Stimulated activated CD8-positive, alpha-beta memory T cell treated with anti-CD3 and anti-CD28 coated beads, Interleukin-15, amount 100 ng/mL, for 4 hours (primary cell): ENCODE measurements around the gene INPP4B.
"Not testable (repeated sequence)": the region's sequence is repeated elsewhere in the genome, so short reads cannot be mapped to it uniquely, and the experiment has no call there.

Experiments used
- DNase-seq, 2 donors: peaks; one replicate each; pipeline ENCODE4 v3.0.0-alpha.2; 2020; ENCODE audit warnings: low read depth in 2 of 2

The INPP4B gene

DNA sequence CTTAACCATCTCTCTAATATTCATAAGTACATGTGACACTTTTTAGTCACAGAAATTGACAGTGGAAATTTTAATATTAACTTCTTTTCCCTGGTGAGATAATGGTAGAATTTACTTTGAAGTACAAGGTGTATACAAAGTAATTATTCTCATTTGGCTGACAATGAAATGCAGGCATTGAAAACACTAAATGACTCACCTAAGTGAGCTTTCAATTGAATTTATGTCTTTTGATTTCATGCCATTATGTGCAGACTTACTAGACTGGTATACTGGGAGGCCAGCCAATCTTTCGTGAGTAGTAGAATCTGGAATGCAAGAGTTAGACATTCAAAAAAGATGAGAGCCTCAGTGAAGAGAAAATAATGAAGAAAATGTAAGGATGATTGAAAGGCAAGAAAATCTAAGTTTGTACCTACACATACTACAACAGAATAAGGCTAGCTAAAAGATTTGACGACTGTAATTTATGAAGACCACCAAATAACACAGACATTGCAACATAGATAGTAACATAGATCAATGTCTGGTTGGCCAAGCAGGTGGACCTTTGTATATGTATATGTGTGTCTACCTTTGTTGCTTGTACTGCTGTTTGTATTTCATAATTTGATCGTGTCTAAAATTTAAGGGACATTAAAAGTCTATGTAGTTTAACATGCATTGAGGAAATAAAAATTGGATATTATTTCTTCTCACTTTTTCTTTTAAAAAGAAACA is 750.1 kb downstream of the INPP4B start:
- no peak for DNase-seq

DNA sequence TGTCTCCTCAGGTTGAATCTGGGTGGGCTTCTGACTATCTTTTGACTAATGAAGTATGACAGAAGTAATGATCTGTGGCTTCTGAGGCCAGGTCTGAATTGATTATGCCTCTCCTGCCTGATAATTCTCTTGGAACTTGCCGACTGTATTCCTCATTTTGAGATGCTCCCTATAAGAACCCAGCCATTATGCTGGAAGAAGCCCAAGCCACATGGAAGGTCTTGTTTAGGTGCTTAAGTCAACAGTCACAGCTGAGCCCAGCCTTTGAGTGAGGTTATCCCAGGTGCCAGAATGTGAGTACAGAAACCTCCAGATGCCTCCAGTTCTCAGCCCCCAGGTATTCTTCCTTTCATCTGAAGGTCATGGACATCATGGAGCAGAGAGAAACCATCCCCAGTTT is 753.2 kb downstream of the INPP4B start:
- no peak for DNase-seq

- no peak for DNase-seq
Observed at GRCh38 chr4:142091691-142092182, 754.4 kb downstream of the INPP4B start.

GRCh38 chr4:142091085-142091513 is 755.0 kb downstream of the INPP4B start:
- no peak for DNase-seq

- DNase-seq: no peak
Observed at GRCh38 chr4:142088906-142089305, 757.2 kb downstream of the INPP4B start.

DNA sequence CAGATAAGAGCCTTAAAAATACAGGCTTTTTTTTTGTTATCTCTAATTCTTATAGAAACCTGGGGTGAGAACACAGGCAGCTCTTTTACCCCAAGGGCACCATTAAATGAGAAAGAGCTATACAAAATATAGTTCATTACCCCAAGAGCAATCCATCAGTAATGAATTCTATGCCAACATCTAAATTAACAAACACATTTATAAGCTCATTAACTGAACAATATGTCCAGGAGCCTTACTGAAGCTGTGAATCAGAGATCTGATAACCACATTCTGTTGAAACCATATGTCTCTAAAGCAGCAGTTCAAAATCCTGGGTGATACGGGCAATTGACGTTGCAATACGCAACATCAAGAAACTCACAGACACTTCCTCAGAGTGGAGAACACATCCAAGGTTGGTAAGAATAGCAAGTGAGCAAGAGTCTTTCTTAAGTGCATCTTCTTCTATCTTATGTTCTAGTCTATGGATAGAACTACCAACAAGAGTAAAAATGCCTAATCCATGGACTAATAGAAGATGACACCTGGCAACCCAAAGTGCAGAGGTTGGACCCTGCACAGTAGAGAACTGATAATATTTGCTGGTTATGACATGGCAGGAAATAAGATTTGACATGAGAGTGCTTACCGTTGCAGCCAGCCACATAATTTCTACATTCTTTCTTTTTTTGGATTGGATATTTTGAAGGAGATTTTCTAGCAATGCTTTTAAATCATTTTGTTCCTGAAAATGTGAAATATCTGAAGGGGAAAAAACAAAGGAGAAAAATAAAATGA is 760.4 kb downstream of the INPP4B start:
- DNase-seq: no peak

DNA sequence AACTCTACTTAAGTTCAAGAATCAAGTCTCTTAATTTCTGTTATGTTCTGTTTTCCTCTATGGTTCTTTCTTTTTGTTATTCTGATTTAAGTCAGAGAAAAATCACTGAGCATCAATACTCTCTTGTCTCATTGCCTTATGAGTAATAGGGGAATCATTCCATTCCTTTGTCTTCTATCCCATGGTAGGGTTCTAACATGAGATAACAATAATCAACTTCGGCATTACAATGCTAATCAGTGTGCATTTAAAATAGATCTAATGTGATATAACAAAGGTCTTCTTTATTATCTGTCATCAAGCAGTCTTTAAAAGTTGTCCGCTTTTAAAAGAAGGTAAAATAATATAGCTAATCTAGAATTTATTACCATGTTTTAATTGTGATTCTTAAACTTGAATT is 762.8 kb downstream of the INPP4B start:
- no peak for DNase-seq

DNA sequence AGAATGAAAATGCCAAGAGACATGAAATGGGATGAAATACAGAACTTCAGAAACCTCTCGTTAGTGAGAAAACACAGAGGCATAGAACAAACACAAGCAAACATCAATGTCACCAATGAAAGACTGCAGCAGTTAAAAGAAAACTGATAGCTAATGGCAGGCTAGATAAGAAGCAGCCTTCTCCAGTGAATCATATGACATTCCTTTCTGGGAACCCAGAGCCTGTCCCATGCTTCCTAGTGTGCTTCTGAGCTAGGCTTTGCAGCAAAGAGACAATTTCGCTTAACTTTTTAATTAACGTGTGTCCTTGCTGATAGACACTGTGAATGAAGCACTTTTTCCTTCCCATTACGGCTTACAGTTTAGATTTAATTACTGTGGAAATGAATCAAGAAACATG is 765.1 kb downstream of the INPP4B start:
- no peak for DNase-seq

- no peak for DNase-seq
Observed at GRCh38 chr4:142079959-142080358, 766.1 kb downstream of the INPP4B start.

DNA sequence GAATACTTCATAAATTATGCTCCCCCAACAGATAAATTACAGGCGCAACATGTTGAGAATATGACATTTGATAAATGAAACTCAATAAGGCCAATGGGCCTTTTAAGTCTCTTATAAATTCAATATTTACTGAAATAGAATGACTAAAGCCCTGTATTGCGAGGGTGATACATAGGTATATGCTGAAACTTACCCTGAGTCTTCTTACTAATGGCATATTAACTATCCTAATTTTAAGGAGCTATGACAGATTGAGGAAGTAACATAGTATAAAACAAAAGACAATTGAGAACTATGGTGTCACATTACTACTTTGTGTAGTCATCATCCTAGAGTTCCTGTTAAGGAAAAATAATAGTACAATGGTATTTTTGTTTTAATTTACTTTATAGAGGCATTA is 769.1 kb downstream of the INPP4B start:
- DNase-seq: no peak

GRCh38 chr4:142068304-142068703 is 777.8 kb downstream of the INPP4B start:
- not testable (repeated sequence) for DNase-seq

GRCh38 chr4:142066562-142066961 is 779.5 kb downstream of the INPP4B start:
- not testable (repeated sequence) for DNase-seq

- DNase-seq: no peak
Observed at GRCh38 chr4:142065086-142065647, 780.9 kb downstream of the INPP4B start.

DNA sequence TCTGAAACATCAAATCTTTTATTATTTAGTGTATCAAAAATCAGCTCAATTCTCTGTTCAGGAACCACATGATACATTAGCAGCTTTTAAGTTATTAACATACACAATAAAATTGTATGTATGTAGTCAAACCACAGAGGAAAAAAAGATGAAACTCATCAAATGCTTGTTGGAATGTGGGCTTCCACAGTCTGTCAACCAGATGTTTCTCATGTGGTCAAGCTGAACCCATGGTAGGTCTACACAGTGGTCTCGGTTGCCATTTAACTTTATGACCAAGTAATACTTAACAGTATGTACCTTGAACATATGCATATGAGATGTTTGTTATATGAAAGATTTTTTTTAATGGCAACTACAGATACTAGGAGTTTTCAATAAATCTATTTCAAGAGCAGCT is 781.9 kb downstream of the INPP4B start:
- no peak for DNase-seq

- DNase-seq: no peak
Observed at GRCh38 chr4:142045996-142046395, 800.1 kb downstream of the INPP4B start.

DNA sequence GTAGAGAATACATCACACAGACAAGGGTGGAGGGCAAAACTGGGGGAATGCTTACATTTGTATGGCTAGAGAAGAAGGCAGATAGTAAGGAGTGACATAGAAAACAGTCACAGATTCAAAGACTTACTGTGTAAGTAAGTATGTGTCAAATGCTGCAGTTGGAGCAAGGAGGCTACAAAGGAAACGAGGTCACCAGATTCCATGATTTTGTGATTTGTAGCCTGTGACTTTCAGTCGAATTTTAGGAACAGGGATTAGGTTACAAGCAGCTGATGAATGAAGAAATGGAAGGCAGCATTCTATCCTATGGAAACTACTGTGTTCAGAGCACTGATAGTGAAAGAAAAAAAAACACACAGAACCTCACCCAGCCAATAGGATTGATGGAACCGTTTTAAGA is 801.8 kb downstream of the INPP4B start:
- DNase-seq: no peak

DNA sequence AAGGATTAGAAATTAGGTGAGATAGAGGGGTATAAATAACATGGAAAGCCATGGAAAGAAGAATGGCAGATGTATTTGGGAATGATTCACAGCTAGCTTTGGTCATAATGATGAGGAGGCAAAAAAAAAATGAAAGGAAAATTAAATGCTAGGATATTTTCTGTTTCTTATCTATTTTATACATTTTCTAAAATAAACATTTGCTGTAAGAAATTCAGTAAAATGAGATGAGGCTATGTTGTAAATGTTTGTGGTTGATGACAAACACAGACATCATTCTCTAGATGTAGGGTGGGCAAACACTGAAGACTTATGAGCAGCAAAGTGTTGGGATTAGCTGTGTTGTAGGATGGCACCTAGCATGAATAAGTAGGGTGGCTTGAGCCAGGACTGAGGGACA is 802.6 kb downstream of the INPP4B start:
- DNase-seq: no peak

DNA sequence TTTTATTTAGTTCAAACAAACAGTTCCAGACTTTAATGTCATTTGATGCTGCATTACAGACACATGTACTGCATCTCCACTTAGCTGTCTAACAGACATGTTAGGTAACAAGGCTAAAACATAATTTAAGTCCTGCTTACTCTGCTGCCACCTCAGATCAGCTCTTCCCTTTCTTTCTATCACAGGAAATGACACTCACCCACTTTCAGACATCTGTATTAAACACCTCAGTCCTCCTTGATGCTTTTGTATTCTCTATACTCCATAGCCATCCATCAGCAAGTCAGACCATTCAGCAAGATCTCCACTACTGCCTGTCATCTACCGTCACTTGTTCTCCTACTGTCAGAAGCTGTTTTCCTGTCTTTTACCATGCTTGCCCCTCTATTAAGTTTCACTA is 804.3 kb downstream of the INPP4B start:
- no peak for DNase-seq

- no peak for DNase-seq
Observed at GRCh38 chr4:142040043-142040442, 806.1 kb downstream of the INPP4B start.

GRCh38 chr4:142036795-142037583 is 809.1 kb downstream of the INPP4B start:
- no peak for DNase-seq

- DNase-seq: no peak
Observed at GRCh38 chr4:142035566-142035965, 810.5 kb downstream of the INPP4B start.

DNA sequence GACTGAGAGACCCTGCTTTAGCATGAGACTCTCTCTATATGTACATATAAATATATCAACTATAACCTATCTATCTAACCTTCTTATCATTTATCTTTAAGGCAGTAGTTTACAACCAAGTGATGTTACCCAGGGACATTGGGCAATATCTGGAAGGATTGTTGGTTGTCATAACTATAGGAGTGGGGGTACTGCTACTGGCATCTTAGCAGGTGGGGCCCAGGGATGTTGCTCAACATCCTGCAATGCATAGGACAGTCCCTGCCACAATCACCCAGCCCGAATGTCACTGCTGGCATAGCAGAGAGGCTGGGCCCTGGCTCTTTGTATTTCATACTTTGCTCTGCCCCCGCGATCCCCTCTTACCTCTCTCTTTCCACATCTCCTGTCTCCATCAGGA is 812.0 kb downstream of the INPP4B start:
- no peak for DNase-seq
